Endothelial cell of umbilical vein (primary cell): ENCODE results near the gene TRIM3. TPM values are rescaled to one million over a fixed set of nuclear protein-coding genes. Genes with fewer than 3 reads are reported as not detected.

Source experiments
- BruUV-seq: library from RNA; stranded (reverse); fragments of 400-500 nt; replicated peaks from 2 replicates; lab custom pipeline; 2021; lab: Mats Ljungman, UMichigan
- CTCF ChIA-PET: fragments of 300-600, 350-600 bp; sonication (Branson Sonifier 250); formaldehyde crosslinking; loops from one replicate; lab custom pipeline; 2021; ENCODE audit warnings: antibody characterized with exemption, inconsistent platforms; lab: Charles Lee
- POLR2A ChIA-PET: fragments of 300-600, 350-600 bp; sonication (Branson Sonifier 250); formaldehyde crosslinking; loops from one replicate; lab custom pipeline; 2021; ENCODE audit warnings: antibody characterized with exemption, inconsistent platforms; lab: Charles Lee
- DNase-seq: peaks from one replicate; pipeline ENCODE4 v3.0.0-alpha.2; 2011; ENCODE audit warnings: low read depth, low spot score
- FAIRE-seq: peaks from 2 replicates; lab custom pipeline; 2011; peaks lifted over from hg19 to GRCh38; lab: Jason Lieb, UNC
- H2AFZ ChIP-seq: 2 replicates; pipeline ENCODE4 v1.6.0; 2012; ENCODE audit warnings: low read depth, low read length, control low read depth, inconsistent platforms
- H3K27ac ChIP-seq: 2 replicates; pipeline ENCODE4 v1.5.1; 2011; ENCODE audit warnings: low read depth, mild to moderate bottlenecking, control low read depth, low read length, moderate library complexity; ENCODE audit not compliant: insufficient read depth
- H3K27me3 ChIP-seq, 2 experiments: 2 replicates each; pipeline versions ENCODE4 v1.6.0 to v1.6.1; 2011; ENCODE audit warnings: low read length in 2 of 2, mixed read lengths in 1 of 2; ENCODE audit not compliant: control insufficient read depth in 2 of 2, insufficient read depth in 2 of 2
- H3K36me3 ChIP-seq, 2 experiments: 2 replicates in 1 of 2; 3 replicates in 1 of 2; pipeline ENCODE4 v1.5.1; 2011; ENCODE audit warnings: low read length in 2 of 2, mild to moderate bottlenecking in 1 of 2, moderate library complexity in 1 of 2; ENCODE audit not compliant: control insufficient read depth in 2 of 2, insufficient read depth in 2 of 2; ENCODE audit errors: extremely low read depth in 1 of 2
- H3K4me1 ChIP-seq: 3 replicates; pipeline ENCODE4 v1.5.1; 2011; ENCODE audit warnings: mild to moderate bottlenecking, low read length; ENCODE audit not compliant: control insufficient read depth, insufficient read depth; ENCODE audit errors: extremely low read depth
- H3K4me2 ChIP-seq: 2 replicates; pipeline ENCODE4 v1.6.1; 2011; ENCODE audit warnings: low read length, control low read depth, mixed read lengths; ENCODE audit not compliant: insufficient read depth
- H3K4me3 ChIP-seq, 3 experiments: fragments of 200-600 bp in 1 of 3; sonication (generic), shearing (Covaris generic) in 1 of 3; replicated peaks in 1 of 3; 2 replicates each; pipeline ENCODE4 v1.5.1; 2011 to 2016; ENCODE audit warnings: control low read depth in 3 of 3, low read length in 3 of 3, mild to moderate bottlenecking in 2 of 3, inconsistent platforms in 1 of 3, low read depth in 1 of 3, moderate library complexity in 1 of 3; ENCODE audit not compliant: insufficient read depth in 1 of 3
- H3K79me2 ChIP-seq: 2 replicates; pipeline ENCODE4 v1.6.0; 2012; ENCODE audit warnings: low read length, inconsistent platforms; ENCODE audit not compliant: control insufficient read depth, insufficient read depth
- H3K9ac ChIP-seq: replicated peaks from 2 replicates; pipeline ENCODE3; 2011; ENCODE audit warnings: low read length, control low read depth; ENCODE audit not compliant: insufficient read depth; ENCODE audit errors: extremely low read depth
- H3K9me1 ChIP-seq: replicated peaks from 3 replicates; pipeline ENCODE4 v1.6.0; 2011; ENCODE audit warnings: mild to moderate bottlenecking, low read length; ENCODE audit not compliant: control insufficient read depth, insufficient read depth; ENCODE audit errors: extremely low read depth
- H3K9me3 ChIP-seq: replicated peaks from 2 replicates; pipeline ENCODE4 v1.5.1; 2012; ENCODE audit warnings: low read length, inconsistent platforms; ENCODE audit not compliant: control insufficient read depth, insufficient read depth
- H4K20me1 ChIP-seq: replicated peaks from 2 replicates; pipeline ENCODE3; 2011; ENCODE audit warnings: mild to moderate bottlenecking, low read length; ENCODE audit not compliant: control insufficient read depth, insufficient read depth; ENCODE audit errors: extremely low read depth
- EZH2 ChIP-seq: IDR thresholded peaks from 2 replicates; pipeline ENCODE4 v1.6.1; 2012; ENCODE audit warnings: borderline replicate concordance, low read depth, mild to moderate bottlenecking, moderate library complexity, low read length, inconsistent platforms; ENCODE audit not compliant: severe bottlenecking
- FOS ChIP-seq: IDR thresholded peaks from 2 replicates; pipeline ENCODE4 v1.6.1; 2011; ENCODE audit warnings: mild to moderate bottlenecking, low read length, moderate library complexity, borderline replicate concordance; ENCODE audit not compliant: insufficient read depth
- GATA2 ChIP-seq: IDR thresholded peaks from 2 replicates; pipeline ENCODE4 v1.7.0; 2011; ENCODE audit warnings: low read depth, mild to moderate bottlenecking, moderate library complexity, mixed read lengths, low read length; ENCODE audit not compliant: insufficient read length, insufficient read depth
- JUN ChIP-seq: IDR thresholded peaks from 2 replicates; pipeline ENCODE4 v1.6.1; 2011; ENCODE audit warnings: borderline replicate concordance, low read depth; ENCODE audit not compliant: insufficient read length, insufficient read depth
- MYC ChIP-seq: IDR thresholded peaks from one replicate; pipeline ENCODE4 v1.6.1; 2011; ENCODE audit warnings: mild to moderate bottlenecking, low read depth, low read length
- POLR2A ChIP-seq: IDR thresholded peaks from 2 replicates; pipeline ENCODE4 v1.6.1; 2012; ENCODE audit warnings: low read depth, mild to moderate bottlenecking, control low read depth, low read length
- POLR2AphosphoS5 ChIP-seq: IDR thresholded peaks from 2 replicates; pipeline ENCODE4 v1.6.1; 2012; ENCODE audit warnings: low read depth, mild to moderate bottlenecking, control low read depth, low read length, moderate library complexity; ENCODE audit not compliant: insufficient read depth
- dilution Hi-C: fragments of 300-500 bp; cut with MboI; formaldehyde crosslinking; loops from one replicate; pipeline ENCODE4 v1.15.0; 2019; ENCODE audit warnings: low sequenced_read_pairs; ENCODE audit not compliant: extremely low pct_ligation_motif_present
- intact Hi-C: fragments of 100-400 bp; cut with micrococcal nuclease; formaldehyde crosslinking; loops from one replicate; pipeline ENCODE4 v1.10.0; 2022
- polyA plus RNA-seq, 4 experiments: library from polyadenylated mRNA; depleted of rRNA in 3 of 4; stranded (reverse) in 3 of 4; unstranded in 1 of 4; fragments of >200 nt; gene quantifications; 2 replicates each; pipeline versions ENCODE4 v1.2.1 to v1.2.3, GENCODE V29; 2011 to 2012; ENCODE audit warnings: missing spikeins in 1 of 4
- total RNA-seq: library from RNA; stranded (reverse); gene quantifications from 2 replicates; pipeline ENCODE4 v1.2.3, GENCODE V29; 2021
- TF ChIP-seq, protein P1 (sequence below), 2 donors: IDR thresholded peaks; 1 replicate in 1 of 2; 2 replicates in 1 of 2; pipeline ENCODE4 v1.5.1; 2011; ENCODE audit warnings: low read length in 2 of 2, mild to moderate bottlenecking in 2 of 2, moderate library complexity in 2 of 2, control low read depth in 1 of 2, inconsistent platforms in 1 of 2, low read depth in 1 of 2; ENCODE audit not compliant: insufficient read depth in 1 of 2; ENCODE audit errors: extremely low read depth in 1 of 2
- TF ChIP-seq, protein P2 (sequence below): IDR thresholded peaks from 2 replicates; pipeline ENCODE4 v1.6.1; 2011; ENCODE audit not compliant: insufficient read depth, insufficient read length

The TRIM3 gene
- total and polyA plus RNA-seq, 2 donors (not counting 3 experiments of a cell fraction or from before 2014, with no cell fraction given), result 21.8 to 29.2 TPM

DNA sequence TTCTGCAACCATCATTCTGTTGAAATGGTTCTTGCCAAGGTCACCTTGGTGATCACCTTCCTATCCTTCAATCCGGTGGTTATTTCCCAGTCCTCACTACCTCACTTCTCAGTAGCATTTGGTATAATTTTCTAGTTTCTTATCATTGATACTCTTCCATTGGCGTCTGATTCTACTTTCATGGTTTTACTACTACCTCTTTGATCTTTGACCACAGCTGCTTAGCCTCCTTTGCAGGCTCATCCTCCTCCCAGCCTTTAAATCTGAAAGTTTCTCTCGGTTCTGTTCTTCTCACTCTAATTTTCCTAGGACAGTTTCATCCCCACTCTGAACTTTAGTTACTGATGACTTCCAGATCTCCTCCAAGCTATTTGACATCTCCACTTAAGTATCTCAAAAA lies 12.5 kb upstream of the TRIM3 start:
- FAIRE-seq (no peak), DNase-seq (no peak)
- TF ChIP-seq POLR2A (no peak), GATA2 (no peak), FOS (no peak)
- TF ChIP-seq, protein P1, sequence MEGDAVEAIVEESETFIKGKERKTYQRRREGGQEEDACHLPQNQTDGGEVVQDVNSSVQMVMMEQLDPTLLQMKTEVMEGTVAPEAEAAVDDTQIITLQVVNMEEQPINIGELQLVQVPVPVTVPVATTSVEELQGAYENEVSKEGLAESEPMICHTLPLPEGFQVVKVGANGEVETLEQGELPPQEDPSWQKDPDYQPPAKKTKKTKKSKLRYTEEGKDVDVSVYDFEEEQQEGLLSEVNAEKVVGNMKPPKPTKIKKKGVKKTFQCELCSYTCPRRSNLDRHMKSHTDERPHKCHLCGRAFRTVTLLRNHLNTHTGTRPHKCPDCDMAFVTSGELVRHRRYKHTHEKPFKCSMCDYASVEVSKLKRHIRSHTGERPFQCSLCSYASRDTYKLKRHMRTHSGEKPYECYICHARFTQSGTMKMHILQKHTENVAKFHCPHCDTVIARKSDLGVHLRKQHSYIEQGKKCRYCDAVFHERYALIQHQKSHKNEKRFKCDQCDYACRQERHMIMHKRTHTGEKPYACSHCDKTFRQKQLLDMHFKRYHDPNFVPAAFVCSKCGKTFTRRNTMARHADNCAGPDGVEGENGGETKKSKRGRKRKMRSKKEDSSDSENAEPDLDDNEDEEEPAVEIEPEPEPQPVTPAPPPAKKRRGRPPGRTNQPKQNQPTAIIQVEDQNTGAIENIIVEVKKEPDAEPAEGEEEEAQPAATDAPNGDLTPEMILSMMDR (IDR thresholded peaks at IDR 0.05; ENCODE audit: extremely low read depth in 1 of 2, insufficient read depth in 1 of 2, low read depth in 1 of 2, low read length in 2 of 2), result no peak
- Histone ChIP-seq H3K9ac (no peak overlapping the region), H3K79me2 (peaks cover 20% of the 10 kb centered on the region), H3K9me1 (no peaks in the 10 kb centered on the region), H3K4me1 (peaks cover 11% of the 10 kb centered on the region), H2AFZ (no peak overlapping the region), H3K4me3 (no peak overlapping the region), H4K20me1 (no peaks in the 10 kb centered on the region), H3K4me2 (no peak overlapping the region), H3K27ac (no peak overlapping the region), H3K36me3 (peaks cover 4 to 5% of the 10 kb centered on the region in 2 experiments), H3K27me3 (no peaks in the 10 kb centered on the region), H3K9me3 (no peaks in the 10 kb centered on the region)
- dilution Hi-C loops, result no loop called here
- intact Hi-C loops, result no loop called here
- BruUV-seq, result no TSS peak
- CTCF ChIA-PET, result interaction anchor here (1.3 to 3.3 kb wide), 3 partner anchors 43 to 107 kb away, joined by 3 to 13 read pairs (median 4); no protein-coding TSS in a partner anchor
- POLR2A ChIA-PET, result no interaction called here

DNA sequence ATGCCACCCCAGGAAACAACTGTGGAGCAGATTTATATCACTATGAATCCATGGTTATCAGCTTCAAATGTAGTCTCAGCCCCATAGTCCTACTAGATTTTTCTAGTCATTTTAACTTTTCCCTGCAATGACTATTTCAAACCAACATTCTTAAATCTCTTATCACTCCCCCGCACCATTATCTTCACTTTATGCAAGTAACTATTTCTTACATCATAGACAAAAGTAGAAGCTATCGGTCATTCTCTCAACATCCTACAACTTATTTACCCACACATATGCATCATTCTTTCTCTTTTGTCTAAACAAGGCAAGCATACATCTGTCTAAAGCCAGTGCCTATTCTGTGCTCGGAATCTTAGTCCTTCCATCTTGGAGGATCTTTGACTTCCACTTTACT lies 11.9 kb upstream of the TRIM3 start:
- DNase-seq, result no peak
- no peak overlapping the region for H3K4me3 ChIP-seq
- peaks cover 12% of the 10 kb centered on the region for H3K4me1 ChIP-seq
- no peak for TF ChIP-seq POLR2AphosphoS5
- TF ChIP-seq, protein P2, sequence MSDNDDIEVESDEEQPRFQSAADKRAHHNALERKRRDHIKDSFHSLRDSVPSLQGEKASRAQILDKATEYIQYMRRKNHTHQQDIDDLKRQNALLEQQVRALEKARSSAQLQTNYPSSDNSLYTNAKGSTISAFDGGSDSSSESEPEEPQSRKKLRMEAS, result no peak
- no peak for TF ChIP-seq GATA2
- TF ChIP-seq JUN, result no peak
- no peak for TF ChIP-seq POLR2A
- no peak for TF ChIP-seq FOS
- no peak for TF ChIP-seq EZH2
- TF ChIP-seq, protein P1 (IDR thresholded peaks at IDR 0.05; ENCODE audit: extremely low read depth in 1 of 2, insufficient read depth in 1 of 2, low read depth in 1 of 2, low read length in 2 of 2), result no peak
- no peak for TF ChIP-seq MYC
- H3K9me3 ChIP-seq, result no peaks in the 10 kb centered on the region
- H3K27me3 ChIP-seq, result no peaks in the 10 kb centered on the region
- FAIRE-seq, result no peak
- ChIA-PET POLR2A (no interaction called here), CTCF (interaction anchor here (1.1 to 3.3 kb wide), 3 partner anchors 20 to 107 kb away, joined by 3 to 13 read pairs (median 6); no protein-coding TSS in a partner anchor)
- H3K27ac ChIP-seq, result no peak overlapping the region
- H2AFZ ChIP-seq, result no peak overlapping the region
- no peak overlapping the region for H3K4me2 ChIP-seq
- H4K20me1 ChIP-seq, result no peaks in the 10 kb centered on the region
- peaks cover 4 to 5% of the 10 kb centered on the region in 2 experiments for H3K36me3 ChIP-seq
- H3K79me2 ChIP-seq, result peaks cover 24% of the 10 kb centered on the region
- no peaks in the 10 kb centered on the region for H3K9me1 ChIP-seq
- intact Hi-C loops (no loop called here), dilution Hi-C loops (no loop called here)
- BruUV-seq, result no TSS peak
- no peak overlapping the region for H3K9ac ChIP-seq
